Upper lobe of left lung (tissue), 4 donors: ENCODE measurements around the gene ANK3.

Experiments
- EP300 ChIP-seq, 4 donors: sonication (generic); formaldehyde crosslinking; IDR thresholded peaks; one replicate each; pipeline ENCODE4 v1.5.1; 2017; ENCODE audit warnings: antibody characterized with exemption in 4 of 4, control low read depth in 2 of 4
- POLR2AphosphoS5 ChIP-seq, 2 donors: sonication (generic); formaldehyde crosslinking; IDR thresholded peaks; one replicate each; pipeline ENCODE4 v1.5.1; 2017; ENCODE audit warnings: antibody characterized with exemption in 2 of 2

- TF ChIP-seq EP300 (IDR thresholded peaks at IDR 0.05) (no peak), POLR2AphosphoS5 (IDR thresholded peaks at IDR 0.05) (no peak)
These were observed 409.3 kb downstream of the ANK3 start for GRCh38 chr10:59980356-59980755.
